Heart right ventricle (tissue), 16 donors: ENCODE measurements around the gene ITLN2. TPM values are rescaled to one million over a fixed set of nuclear protein-coding genes. Genes with fewer than 3 reads are reported as not detected.
A peak's percentile ranks its signal among the peaks of the same experiment; 100 is the strongest.

Experiments
- ATAC-seq, 8 donors: fragments of 200-7000 bp; cut with Tn5 transposase; one replicate each; pipeline ENCODE4 v1.9.1; 2020; ENCODE audit warnings: mild to moderate bottlenecking in 8 of 8, moderate library complexity in 8 of 8, moderate number of reproducible peaks in 1 of 8
- DNase-seq, 2 donors: peaks; one replicate each; pipeline ENCODE4 v3.0.0-alpha.2; 2020
- H3K27ac ChIP-seq, 10 donors: fragments of 200-600 bp; sonication (generic) in 2 of 10; one replicate each; pipeline versions ENCODE4 v1.5.0 to v1.8.0; 2020 to 2022; ENCODE audit warnings: mild to moderate bottlenecking in 3 of 10
- H3K27me3 ChIP-seq, 7 donors: fragments of 200-600 bp; one replicate each; pipeline ENCODE4 v1.8.0; 2021 to 2022; ENCODE audit warnings: mild to moderate bottlenecking in 2 of 7
- H3K36me3 ChIP-seq, 9 donors: fragments of 200-600 bp; sonication (generic) in 1 of 9; one replicate each; pipeline versions ENCODE4 v1.5.0 to v1.8.0; 2020 to 2022; ENCODE audit warnings: mild to moderate bottlenecking in 2 of 9
- H3K4me1 ChIP-seq, 9 donors: fragments of 200-600 bp; sonication (generic) in 1 of 9; one replicate each; pipeline versions ENCODE4 v1.5.0 to v1.8.0; 2020 to 2022; ENCODE audit warnings: mild to moderate bottlenecking in 4 of 9
- H3K4me3 ChIP-seq, 10 donors: fragments of 200-600 bp; sonication (generic) in 2 of 10; one replicate each; pipeline versions ENCODE4 v1.5.0 to v1.8.0; 2020 to 2022; ENCODE audit warnings: mild to moderate bottlenecking in 7 of 10, moderate library complexity in 2 of 10
- H3K9me3 ChIP-seq, 11 donors: fragments of 200-600 bp in 10 of 11; sonication (generic) in 2 of 11; one replicate each; pipeline versions ENCODE4 v1.5.0 to v1.8.0; 2013 to 2022; ENCODE audit warnings: mild to moderate bottlenecking in 2 of 11, control low read depth in 1 of 11, moderate library complexity in 1 of 11
- CTCF ChIP-seq, 9 donors: fragments of 200-600 bp; sonication (generic) in 2 of 9; IDR thresholded peaks; one replicate each; pipeline versions ENCODE4 v1.5.0 to v1.8.0; 2021 to 2022; ENCODE audit warnings: antibody characterized with exemption in 9 of 9, mild to moderate bottlenecking in 5 of 9, moderate library complexity in 1 of 9
- WGBS, 2 donors: extraction: QIAGEN DNeasy Blood & Tissue Kit; methylation state at CpG; one replicate each; pipeline ENCODE4 v1.1.7; 2013; ENCODE audit warnings: inconsistent platforms in 1 of 2; 5-methylcytosine and 5-hydroxymethylcytosine counted together
- intact Hi-C, 10 donors: fragments of 100-400 bp; cut with DNase I; formaldehyde crosslinking; loops; one replicate each; pipeline versions ENCODE4 v1.11.1 to v1.14.2; 2022
- long read RNA-seq, 3 donors: library from polyadenylated mRNA; unstranded; transcript quantifications; one replicate each; pipeline ENCODE4 v2.0.0, GENCODE V29; 2020 to 2021
- polyA plus RNA-seq, 2 donors: library from polyadenylated mRNA; stranded (reverse); fragments of 200-250 nt; gene quantifications; one replicate each; pipeline ENCODE4 v1.2.3, GENCODE V29; 2013
- total RNA-seq, 10 donors: library from RNA; stranded (reverse); fragmentation: NEBNext Ultra II Directional in 3 of 10; extraction: Animal tissue kit (Norgen Biotek cat#: 25700) in 3 of 10; gene quantifications; one replicate each; pipeline versions ENCODE4 v1.2.1 to v1.2.4, GENCODE V29; 2021 to 2023
- donor health status: Arrhythmogenic right ventricular cardiomyopathy.
- donor health status: ischemic (EF 13 %, LVEDD 7.1; RV severe dilation, severe dysfunction).
- donor health status: healthy with polysubstance abuse.
- donor health status: DM: no; HTN: yes; CAD: no.
- donor health status: DM: no; HTN: no; CAD: no.
- donor health status: ischemic (EF 25% LVEDD 6.9; RV normal size, moderate dysfunction).
- donor health status: ischemic (EF 25% LVEDD 5.7; RV mildly dilated, moderate dysfunction).
- donor health status: healthy.
- donor health status: DM: yes; HTN: yes; CAD: no.
- donor health status: Ischemic cardiomyopathy.
- donor health status: ischemic (EF 35%, LVEDD 5.7; RV mildly dilated, moderate dysfunction).
- donor health status: nonischemic (EF 11% LVEDD 7.7; RV severe dilation, severe dysfunction).
- donor health status: DM: yes; HTN: yes; CAD: no.
- donor health status: PGD.
- donor health status: ischemic (EF 29% LVEDD 5.4; RV normal size, mild dysfunction).
- donor health status: nonischemic (EF 23%, LVEDD 6.1; RV moderate dilation, normal function).

ITLN2 gene
- total RNA-seq (not detected), polyA plus RNA-seq (under 1 TPM in 1 of 2 donors, not detected in 1; 0.22 TPM)
- long read RNA-seq, donor 1, result 0 reads
- long read RNA-seq, donor 2, result 0 reads
- long read RNA-seq, donor 3, result 0 reads

- Histone ChIP-seq H3K9me3 (no peaks in the 10 kb centered on the region), H3K27ac (no peak within 1 kb of the TSS), H3K27me3 (peaks cover 0 to 23% (median 3%) of the 10 kb centered on the region in 7 donors), H3K4me3 (no peak within 1 kb of the TSS), H3K4me1 (peaks cover 0 to 12% (median 0%) of the 10 kb centered on the region in 9 donors), H3K36me3 (no peaks in the 10 kb centered on the region)
- no peak for DNase-seq
- peak in 7 of 9 donors; percentile 28 to 60 (median 42) for TF ChIP-seq CTCF (IDR thresholded peaks at IDR 0.05)
- peak in 1 of 8 donors; percentile 50 for ATAC-seq
- 78 to 84% methylated on average over 8 of the region's 8 CpGs for WGBS, 2 donors
- intact Hi-C loops, result loop anchor here in 9 of 10 donors (5.0 to 10.0 kb wide), 6 partner anchors 112 to 280 kb away; no protein-coding TSS in a partner anchor
These were observed at the start of gene ITLN2 for GRCh38 chr1:160954158-160955104. Gene ITLN2 (minus strand): TSS chr1:160954809. CDS start chr1:160954741, 68 bp downstream.

GRCh38 chr1:161001525-161001924 lies 46.9 kb upstream of the ITLN2 start:
- Histone ChIP-seq H3K4me1 (peaks cover 0 to 25% (median 12%) of the 10 kb centered on the region in 9 donors), H3K36me3 (peaks cover 0 to 34% (median 11%) of the 10 kb centered on the region in 9 donors), H3K9me3 (no peaks in the 10 kb centered on the region), H3K27ac (no peak overlapping the region), H3K4me3 (no peak overlapping the region), H3K27me3 (no peaks in the 10 kb centered on the region)
- intact Hi-C loops, result no loop called here
- ATAC-seq (peak in 1 of 8 donors; percentile 30), DNase-seq (peak in 1 of 2 donors; percentile 24)
- no peak for TF ChIP-seq CTCF (IDR thresholded peaks at IDR 0.05)
- WGBS, 2 donors, result 39 to 41% methylated on average over 5 of the region's 5 CpGs

- no peak overlapping the region for H3K4me3 ChIP-seq
- peaks cover 0 to 34% (median 11%) of the 10 kb centered on the region in 9 donors for H3K36me3 ChIP-seq
- TF ChIP-seq CTCF (IDR thresholded peaks at IDR 0.05), result no peak
- WGBS, 2 donors, result 78 to 79% methylated on average over 11 of the region's 11 CpGs
- no peaks in the 10 kb centered on the region for H3K27me3 ChIP-seq
- intact Hi-C loops, result no loop called here
- DNase-seq (no peak), ATAC-seq (no peak)
- H3K27ac ChIP-seq, result no peak overlapping the region
- peaks cover 0 to 30% (median 12%) of the 10 kb centered on the region in 9 donors for H3K4me1 ChIP-seq
- H3K9me3 ChIP-seq, result no peaks in the 10 kb centered on the region
These were observed 46.3 kb upstream of the ITLN2 start for GRCh38 chr1:161000736-161001480.

- 83 to 88% methylated on average over 5 of the region's 5 CpGs for WGBS, 2 donors
- H3K27me3 ChIP-seq, result no peaks in the 10 kb centered on the region
- no peak overlapping the region for H3K4me3 ChIP-seq
- DNase-seq (no peak), ATAC-seq (no peak)
- peaks cover 0 to 30% (median 12%) of the 10 kb centered on the region in 9 donors for H3K4me1 ChIP-seq
- peaks cover 0 to 34% (median 11%) of the 10 kb centered on the region in 9 donors for H3K36me3 ChIP-seq
- intact Hi-C loops, result loop anchor here in 9 of 10 donors (5.0 to 10.0 kb wide), 5 partner anchors 43 to 138 kb away; partner anchors contain the start of genes DEDD (in 3 of the 9), KLHDC9 (in 3 of the 9) and USF1 (in 2 of the 9)
- no peak for TF ChIP-seq CTCF (IDR thresholded peaks at IDR 0.05)
- H3K9me3 ChIP-seq, result no peaks in the 10 kb centered on the region
- H3K27ac ChIP-seq, result no peak overlapping the region
These were observed 44.8 kb upstream of the ITLN2 start for GRCh38 chr1:160999376-160999775.
